Measurements from ENCODE around the gene LIF.

The LIF gene

GRCh38 chr22:30287648-30288418 is 41.3 kb upstream of the LIF start:
- Histone ChIP-seq H3K9ac (ENCODE audit: low read length) (no peak overlapping the region), H3K4me3 (ENCODE audit: insufficient read depth, low read length, poor library complexity, severe bottlenecking) (no peak overlapping the region), H2AFZ (ENCODE audit: low read depth, low read length, severe bottlenecking) (no peak overlapping the region), H3K79me2 (ENCODE audit: insufficient read depth, low read length) (no peaks in the 10 kb centered on the region), H3K36me3 (ENCODE audit: low read length) (no peaks in the 10 kb centered on the region), H3K4me2 (ENCODE audit: low read depth, low read length, poor library complexity, severe bottlenecking) (no peak overlapping the region), H4K20me1 (ENCODE audit: low read depth, low read length) (no peaks in the 10 kb centered on the region), H3K27me3 (ENCODE audit: low read length) (no peaks in the 10 kb centered on the region), H3K9me3 (ENCODE audit: insufficient read depth, low read length) (no peaks in the 10 kb centered on the region), H3K9me2 (replicated peaks; ENCODE audit: insufficient read depth, low read length) (no peaks in the 10 kb centered on the region), H3K27ac (ENCODE audit: low read depth, low read length) (no peak overlapping the region), H3F3A (ENCODE audit: insufficient read depth) (peaks cover 5% of the 10 kb centered on the region; the same call in 1 of the 2 replicates)
- peak; percentile 88 for TF ChIP-seq CTCF (IDR thresholded peaks at IDR 0.05; ENCODE audit: insufficient read depth, low read length, poor library complexity, severe bottlenecking)
- no peak for TF ChIP-seq EZH2phosphoT487 (conservative IDR thresholded peaks at IDR 0.05; ENCODE audit: low read length)

- H3K4me2 ChIP-seq (ENCODE audit: low read depth, low read length, poor library complexity, severe bottlenecking): no peak overlapping the region
- no peaks in the 10 kb centered on the region for H3K9me2 ChIP-seq (replicated peaks; ENCODE audit: insufficient read depth, low read length)
- H3K4me3 ChIP-seq (ENCODE audit: insufficient read depth, low read length, poor library complexity, severe bottlenecking): no peak overlapping the region
- no peaks in the 10 kb centered on the region for H3K79me2 ChIP-seq (ENCODE audit: insufficient read depth, low read length)
- H4K20me1 ChIP-seq (ENCODE audit: low read depth, low read length): no peaks in the 10 kb centered on the region
- H3K27ac ChIP-seq (ENCODE audit: low read depth, low read length): no peak overlapping the region
- no peaks in the 10 kb centered on the region for H3K9me3 ChIP-seq (ENCODE audit: insufficient read depth, low read length)
- peaks cover 5% of the 10 kb centered on the region; the same call in 1 of the 2 replicates for H3F3A ChIP-seq (ENCODE audit: insufficient read depth)
- no peak overlapping the region for H3K9ac ChIP-seq (ENCODE audit: low read length)
- H3K36me3 ChIP-seq (ENCODE audit: low read length): no peaks in the 10 kb centered on the region
- no peak overlapping the region for H2AFZ ChIP-seq (ENCODE audit: low read depth, low read length, severe bottlenecking)
- TF ChIP-seq EZH2phosphoT487 (conservative IDR thresholded peaks at IDR 0.05; ENCODE audit: low read length) (no peak), CTCF (IDR thresholded peaks at IDR 0.05; ENCODE audit: insufficient read depth, low read length, poor library complexity, severe bottlenecking) (peak; percentile 75)
- H3K27me3 ChIP-seq (ENCODE audit: low read length): no peaks in the 10 kb centered on the region
Observed at GRCh38 chr22:30286813-30287647, 40.5 kb upstream of the LIF start.

GRCh38 chr22:30286331-30286730 is 39.8 kb upstream of the LIF start:
- Histone ChIP-seq H3K36me3 (ENCODE audit: low read length) (no peaks in the 10 kb centered on the region), H3K4me3 (ENCODE audit: insufficient read depth, low read length, poor library complexity, severe bottlenecking) (no peak overlapping the region), H2AFZ (ENCODE audit: low read depth, low read length, severe bottlenecking) (no peak overlapping the region), H3K79me2 (ENCODE audit: insufficient read depth, low read length) (no peaks in the 10 kb centered on the region), H3F3A (ENCODE audit: insufficient read depth) (peaks cover 5% of the 10 kb centered on the region; the same call in 1 of the 2 replicates), H4K20me1 (ENCODE audit: low read depth, low read length) (no peaks in the 10 kb centered on the region), H3K9me2 (replicated peaks; ENCODE audit: insufficient read depth, low read length) (no peaks in the 10 kb centered on the region), H3K9me3 (ENCODE audit: insufficient read depth, low read length) (no peaks in the 10 kb centered on the region), H3K9ac (ENCODE audit: low read length) (no peak overlapping the region), H3K4me2 (ENCODE audit: low read depth, low read length, poor library complexity, severe bottlenecking) (no peak overlapping the region), H3K27me3 (ENCODE audit: low read length) (no peaks in the 10 kb centered on the region), H3K27ac (ENCODE audit: low read depth, low read length) (no peak overlapping the region)
- TF ChIP-seq EZH2phosphoT487 (conservative IDR thresholded peaks at IDR 0.05; ENCODE audit: low read length) (no peak), CTCF (IDR thresholded peaks at IDR 0.05; ENCODE audit: insufficient read depth, low read length, poor library complexity, severe bottlenecking) (no peak)
